OCI-LY3 (cell line): ENCODE data around the gene FAM81B.

ENCODE experiments used
- H2AFZ ChIP-seq: fragments of 200-600, 300-600 bp; shearing (Covaris generic); 2 replicates; pipeline ENCODE4 v1.6.0; 2014; ENCODE audit warnings: antibody characterized with exemption, low read depth, low read length
- H3K27ac ChIP-seq: fragments of 200-600, 300-600 bp; sonication (generic); 2 replicates; pipeline ENCODE4 v1.5.1; 2014; ENCODE audit warnings: mild to moderate bottlenecking, low read length, moderate library complexity, mixed read lengths
- H3K27me3 ChIP-seq: fragments of 200-600, 300-600 bp; sonication (generic); 2 replicates; pipeline ENCODE4 v1.6.1; 2014; ENCODE audit warnings: low read depth, low read length, mixed read lengths
- H3K36me3 ChIP-seq: fragments of 200-600, 300-600 bp; sonication (generic); replicated peaks from 2 replicates; pipeline ENCODE3; 2014; ENCODE audit warnings: low read depth, low read length, mixed read lengths
- H3K4me1 ChIP-seq: fragments of 300-600, 200-600 bp; sonication (generic); 2 replicates; pipeline ENCODE4 v1.6.1; 2014; ENCODE audit warnings: low read length, mixed read lengths
- H3K4me2 ChIP-seq: fragments of 200-600, 300-600 bp; sonication (generic); 2 replicates; pipeline ENCODE4 v1.6.1; 2014; ENCODE audit warnings: low read length, mixed read lengths
- H3K4me3 ChIP-seq: fragments of 300-600, 200-600 bp; sonication (generic); 2 replicates; pipeline ENCODE4 v1.5.1; 2014; ENCODE audit warnings: antibody characterized with exemption, mild to moderate bottlenecking, low read length, moderate library complexity
- H3K79me2 ChIP-seq: fragments of 300-600, 200-600 bp; shearing (Covaris generic); 2 replicates; pipeline ENCODE4 v1.6.1; 2014; ENCODE audit warnings: mild to moderate bottlenecking, low read length, mixed read lengths
- H3K9ac ChIP-seq: fragments of 300-600, 200-600 bp; shearing (Covaris generic); 2 replicates; pipeline ENCODE4 v1.6.0; 2014; ENCODE audit warnings: mild to moderate bottlenecking, low read length, moderate library complexity
- H3K9me3 ChIP-seq: fragments of 200-600, 300-600 bp; shearing (Covaris generic); 2 replicates; pipeline ENCODE4 v1.6.1; 2014; ENCODE audit warnings: low read length, mixed read lengths; ENCODE audit not compliant: insufficient read depth
- H4K20me1 ChIP-seq: fragments of 200-600, 300-600 bp; sonication (generic); 2 replicates; pipeline ENCODE4 v1.6.1; 2016; ENCODE audit warnings: low read length, mixed read lengths; ENCODE audit not compliant: insufficient read depth
- EZH2phosphoT487 ChIP-seq: fragments of 200-600 bp; shearing (Covaris generic); IDR thresholded peaks from 2 replicates; pipeline ENCODE4 v1.6.1; 2018; ENCODE audit warnings: antibody characterized with exemption, mixed run types, low read depth
- TF ChIP-seq, protein P1 (sequence below): fragments of 200-600, 300-600 bp; sonication (generic); IDR thresholded peaks from 2 replicates; pipeline ENCODE4 v1.5.1; 2014; ENCODE audit warnings: antibody characterized with exemption, low read length, low read depth

The FAM81B gene

DNA sequence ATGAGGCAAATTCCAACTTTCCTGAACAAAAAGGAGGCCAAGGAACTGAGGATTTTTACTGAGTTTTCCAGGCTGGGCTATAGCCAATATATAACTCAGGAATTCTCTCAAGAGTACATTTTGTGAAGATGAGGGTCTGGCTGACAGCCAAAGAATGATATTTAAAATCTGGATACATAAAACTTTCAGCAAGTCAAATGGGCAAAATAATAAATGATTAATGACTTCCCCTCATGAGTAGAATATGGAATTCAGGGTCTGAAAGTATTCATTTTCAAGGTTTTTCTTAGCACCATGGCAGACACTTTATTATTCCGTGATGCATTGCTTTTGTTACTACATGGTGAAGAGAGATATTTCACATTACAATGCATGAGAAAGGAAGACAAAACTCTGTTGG lies 7.8 kb downstream of the FAM81B start:
- Histone ChIP-seq H3K9me3 (no peaks in the 10 kb centered on the region), H3K4me3 (no peak overlapping the region), H3K36me3 (no peaks in the 10 kb centered on the region), H3K4me1 (no peaks in the 10 kb centered on the region), H4K20me1 (no peaks in the 10 kb centered on the region), H3K79me2 (no peaks in the 10 kb centered on the region), H3K27ac (no peak overlapping the region), H3K4me2 (no peak overlapping the region), H3K9ac (no peak overlapping the region), H3K27me3 (no peaks in the 10 kb centered on the region), H2AFZ (no peak overlapping the region)
- TF ChIP-seq EZH2phosphoT487, result no peak
- TF ChIP-seq, protein P1, sequence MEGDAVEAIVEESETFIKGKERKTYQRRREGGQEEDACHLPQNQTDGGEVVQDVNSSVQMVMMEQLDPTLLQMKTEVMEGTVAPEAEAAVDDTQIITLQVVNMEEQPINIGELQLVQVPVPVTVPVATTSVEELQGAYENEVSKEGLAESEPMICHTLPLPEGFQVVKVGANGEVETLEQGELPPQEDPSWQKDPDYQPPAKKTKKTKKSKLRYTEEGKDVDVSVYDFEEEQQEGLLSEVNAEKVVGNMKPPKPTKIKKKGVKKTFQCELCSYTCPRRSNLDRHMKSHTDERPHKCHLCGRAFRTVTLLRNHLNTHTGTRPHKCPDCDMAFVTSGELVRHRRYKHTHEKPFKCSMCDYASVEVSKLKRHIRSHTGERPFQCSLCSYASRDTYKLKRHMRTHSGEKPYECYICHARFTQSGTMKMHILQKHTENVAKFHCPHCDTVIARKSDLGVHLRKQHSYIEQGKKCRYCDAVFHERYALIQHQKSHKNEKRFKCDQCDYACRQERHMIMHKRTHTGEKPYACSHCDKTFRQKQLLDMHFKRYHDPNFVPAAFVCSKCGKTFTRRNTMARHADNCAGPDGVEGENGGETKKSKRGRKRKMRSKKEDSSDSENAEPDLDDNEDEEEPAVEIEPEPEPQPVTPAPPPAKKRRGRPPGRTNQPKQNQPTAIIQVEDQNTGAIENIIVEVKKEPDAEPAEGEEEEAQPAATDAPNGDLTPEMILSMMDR, result no peak

GRCh38 chr5:95401626-95402025 lies 10.5 kb downstream of the FAM81B start:
- no peak overlapping the region for H2AFZ ChIP-seq
- no peak overlapping the region for H3K27ac ChIP-seq
- H3K9me3 ChIP-seq, result no peaks in the 10 kb centered on the region
- H3K27me3 ChIP-seq, result no peaks in the 10 kb centered on the region
- TF ChIP-seq, protein P1, result no peak
- no peak for TF ChIP-seq EZH2phosphoT487
- H3K4me1 ChIP-seq, result no peaks in the 10 kb centered on the region
- no peaks in the 10 kb centered on the region for H3K36me3 ChIP-seq
- no peak overlapping the region for H3K4me3 ChIP-seq
- H3K79me2 ChIP-seq, result no peaks in the 10 kb centered on the region
- H4K20me1 ChIP-seq, result no peaks in the 10 kb centered on the region
- H3K9ac ChIP-seq, result no peak overlapping the region
- H3K4me2 ChIP-seq, result no peak overlapping the region

DNA sequence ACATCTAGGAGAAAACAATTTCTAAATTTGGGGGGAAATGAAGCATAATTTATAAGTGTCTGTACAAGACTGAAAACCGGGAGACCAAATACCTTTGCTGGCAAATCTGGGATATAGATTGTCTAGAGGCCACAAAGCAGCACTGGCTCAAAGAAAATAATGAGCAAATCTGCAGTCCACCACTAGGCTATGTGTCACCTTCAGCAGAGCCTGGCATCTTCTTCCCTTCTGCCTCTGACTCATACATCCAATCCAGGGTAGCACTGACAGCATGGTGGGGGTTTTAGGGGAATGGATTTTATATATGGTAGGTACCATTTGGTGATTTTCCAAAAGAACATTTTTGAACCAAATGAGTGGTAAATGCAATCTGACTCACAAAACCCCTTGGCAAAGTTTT lies 12.8 kb downstream of the FAM81B start:
- no peaks in the 10 kb centered on the region for H3K9me3 ChIP-seq
- TF ChIP-seq, protein P1, result no peak
- no peak for TF ChIP-seq EZH2phosphoT487

GRCh38 chr5:95406426-95407090 lies 15.4 kb downstream of the FAM81B start:
- no peaks in the 10 kb centered on the region for H3K4me1 ChIP-seq
- H3K9ac ChIP-seq, result no peak overlapping the region
- no peak overlapping the region for H3K27ac ChIP-seq
- H2AFZ ChIP-seq, result no peak overlapping the region
- no peaks in the 10 kb centered on the region for H4K20me1 ChIP-seq
- H3K27me3 ChIP-seq, result no peaks in the 10 kb centered on the region
- H3K36me3 ChIP-seq, result no peaks in the 10 kb centered on the region
- H3K4me3 ChIP-seq, result no peak overlapping the region
- no peaks in the 10 kb centered on the region for H3K9me3 ChIP-seq
- H3K79me2 ChIP-seq, result no peaks in the 10 kb centered on the region
- no peak overlapping the region for H3K4me2 ChIP-seq
- TF ChIP-seq EZH2phosphoT487, result no peak
- TF ChIP-seq, protein P1, result no peak

More for the DNA sequence above, 12.8 kb downstream of the FAM81B start:
- H3K27ac ChIP-seq, result no peak overlapping the region
- H3K4me1 ChIP-seq, result no peaks in the 10 kb centered on the region
- no peaks in the 10 kb centered on the region for H3K36me3 ChIP-seq
- H3K27me3 ChIP-seq, result no peaks in the 10 kb centered on the region
- no peak overlapping the region for H2AFZ ChIP-seq
- H3K9ac ChIP-seq, result no peak overlapping the region
- no peaks in the 10 kb centered on the region for H3K79me2 ChIP-seq
- H3K4me2 ChIP-seq, result no peak overlapping the region
- no peaks in the 10 kb centered on the region for H4K20me1 ChIP-seq
- no peak overlapping the region for H3K4me3 ChIP-seq
